CD4-positive, alpha-beta T cell treated with Interferon gamma for 1 hour (primary cell): ENCODE data around the gene FOXN4.

Experiments used
- DNase-seq: peaks from one replicate; pipeline ENCODE4 v3.0.0-alpha.2; 2020

Gene FOXN4

DNA sequence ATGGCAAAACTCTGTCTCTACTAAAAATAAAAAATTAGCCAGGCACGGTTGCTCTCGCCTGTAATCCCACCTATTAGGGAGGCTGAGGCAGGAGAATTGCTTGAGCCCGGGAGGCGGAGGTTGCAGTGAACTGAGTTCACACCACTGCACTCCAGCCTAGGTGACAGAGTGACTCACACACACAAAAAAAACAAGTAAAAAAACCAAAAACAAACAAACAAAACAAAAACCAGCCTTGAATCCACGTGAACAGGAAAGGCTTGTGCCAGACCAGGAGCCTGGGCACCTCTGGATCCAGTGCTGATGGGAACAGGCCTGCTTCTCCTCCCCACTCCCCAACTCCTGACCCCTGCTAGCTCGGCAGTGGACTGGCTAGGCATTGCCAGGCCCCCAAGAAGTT lies 3.5 kb downstream of the FOXN4 start:
- no peak for DNase-seq

DNA sequence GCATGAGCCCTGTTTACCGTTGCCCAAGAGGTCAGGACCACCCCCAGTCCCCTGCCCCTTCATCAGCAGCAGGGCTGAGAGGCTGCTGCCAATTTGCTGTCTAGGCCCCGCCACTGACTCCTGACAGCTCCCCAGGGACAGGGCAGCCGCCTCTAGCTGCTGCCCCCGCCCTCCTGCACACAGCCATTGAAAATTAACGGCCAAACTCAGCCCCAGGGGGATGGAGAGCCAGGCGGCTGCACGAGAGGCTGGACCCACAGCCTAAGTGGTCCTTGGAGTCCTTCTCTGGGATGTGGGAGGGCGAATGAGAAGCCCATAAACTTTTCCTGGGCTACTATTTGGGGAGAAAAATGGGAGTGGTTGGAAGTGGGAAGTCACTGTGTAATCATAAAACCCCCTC lies 4.6 kb downstream of the FOXN4 start:
- no peak for DNase-seq

DNA sequence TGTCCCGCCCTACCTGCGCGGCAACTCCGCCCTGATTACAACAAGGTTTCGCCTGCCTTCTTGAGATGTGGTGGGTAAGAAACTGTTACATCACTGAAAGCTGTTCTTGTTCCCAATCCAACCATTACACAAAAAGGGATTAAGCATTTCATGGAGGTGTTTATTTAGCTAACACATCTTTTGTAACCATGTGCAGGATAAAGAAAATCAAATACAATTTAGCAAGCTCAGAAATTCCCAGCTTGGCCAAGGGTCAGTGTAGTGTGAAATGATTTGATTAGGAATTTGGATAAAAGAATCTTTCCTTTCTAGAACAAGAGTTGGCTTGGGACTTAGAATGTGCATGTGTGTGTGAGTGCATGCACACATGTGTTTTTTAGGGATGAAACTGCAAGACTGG lies 6.3 kb downstream of the FOXN4 start:
- DNase-seq, result no peak

DNA sequence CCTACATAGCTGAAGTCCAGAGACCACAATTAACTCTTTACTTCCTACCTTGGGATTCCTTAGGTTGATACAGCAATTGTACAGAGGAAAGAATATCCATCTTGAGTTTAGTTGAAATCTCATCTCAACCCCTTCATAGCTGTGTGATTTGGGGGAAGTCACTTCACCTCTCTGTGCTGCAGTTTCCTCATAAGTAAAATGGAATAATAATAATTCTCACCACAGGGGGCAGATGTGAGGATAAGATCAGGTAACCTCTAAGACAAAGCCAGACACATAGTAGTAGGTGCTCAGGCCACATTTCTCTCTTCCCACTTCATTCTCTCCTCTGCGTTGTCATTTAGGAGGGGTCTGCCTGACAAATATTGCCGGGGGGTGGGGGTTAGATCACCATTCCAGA lies 6.7 kb downstream of the FOXN4 start:
- DNase-seq, result no peak

DNA sequence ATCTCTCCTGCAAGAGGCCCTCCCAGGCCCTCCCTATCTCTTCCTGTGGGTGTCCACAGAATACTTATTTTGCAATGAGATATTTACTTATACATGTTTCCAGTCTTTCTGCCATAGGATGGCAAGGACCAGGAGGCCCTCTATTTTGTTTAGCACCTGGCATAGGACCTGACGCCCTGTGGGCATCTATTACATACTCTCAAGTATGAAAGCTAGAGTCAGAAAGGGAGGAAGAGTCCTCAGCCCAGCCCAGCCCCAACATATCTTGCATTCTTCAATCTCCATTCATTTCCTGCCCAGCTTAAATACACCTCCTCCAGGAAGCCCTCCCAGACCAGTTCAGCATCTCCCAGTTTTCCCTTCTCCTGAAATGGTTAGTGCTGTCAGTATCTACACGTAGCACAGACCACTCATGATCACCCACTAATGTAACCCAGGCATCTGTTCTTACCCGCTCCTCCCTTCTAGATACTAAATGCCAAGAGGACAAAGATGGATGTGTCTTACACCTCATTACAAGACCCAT lies 7.4 kb downstream of the FOXN4 start:
- DNase-seq, result no peak

DNA sequence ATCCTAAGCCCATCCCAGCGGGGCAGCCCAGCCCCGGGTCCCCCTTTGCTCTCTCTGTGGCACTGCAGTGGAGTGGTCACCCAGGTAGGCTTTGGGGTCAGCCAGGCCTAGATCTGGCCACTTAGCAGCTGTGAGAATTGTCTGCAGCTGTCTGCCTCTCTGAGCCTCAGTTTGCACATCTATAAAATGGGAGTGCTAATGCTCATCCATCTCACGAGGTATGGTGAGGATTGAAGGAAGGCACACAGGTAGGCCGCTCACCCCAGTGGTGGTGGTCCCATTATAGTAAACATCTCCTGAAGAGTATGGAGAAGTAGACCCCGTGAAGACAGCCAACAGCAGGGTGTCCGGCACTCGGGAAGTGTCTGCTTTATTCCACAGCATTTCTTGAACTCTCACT lies 9.2 kb downstream of the FOXN4 start:
- no peak for DNase-seq

DNA sequence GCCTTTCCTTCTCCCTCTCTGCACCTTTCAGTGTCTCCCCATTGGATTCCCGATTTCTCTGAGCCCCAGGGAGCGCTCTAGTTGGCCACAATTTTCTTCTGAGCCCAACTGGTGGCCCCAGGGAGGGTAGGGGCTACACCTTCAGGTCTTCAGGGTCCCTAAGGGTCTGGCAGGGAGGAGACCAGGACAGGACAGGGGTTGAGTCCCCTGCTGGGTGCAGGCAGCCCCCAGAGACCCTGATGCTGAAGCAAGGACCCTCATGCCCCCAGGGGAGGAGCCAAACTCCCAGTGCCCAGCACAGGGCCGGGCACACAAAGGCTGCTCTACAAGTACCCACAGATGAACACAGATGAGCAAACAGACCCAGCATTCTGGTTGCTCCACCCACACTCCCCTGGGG lies 12.7 kb downstream of the FOXN4 start:
- DNase-seq, result no peak

DNA sequence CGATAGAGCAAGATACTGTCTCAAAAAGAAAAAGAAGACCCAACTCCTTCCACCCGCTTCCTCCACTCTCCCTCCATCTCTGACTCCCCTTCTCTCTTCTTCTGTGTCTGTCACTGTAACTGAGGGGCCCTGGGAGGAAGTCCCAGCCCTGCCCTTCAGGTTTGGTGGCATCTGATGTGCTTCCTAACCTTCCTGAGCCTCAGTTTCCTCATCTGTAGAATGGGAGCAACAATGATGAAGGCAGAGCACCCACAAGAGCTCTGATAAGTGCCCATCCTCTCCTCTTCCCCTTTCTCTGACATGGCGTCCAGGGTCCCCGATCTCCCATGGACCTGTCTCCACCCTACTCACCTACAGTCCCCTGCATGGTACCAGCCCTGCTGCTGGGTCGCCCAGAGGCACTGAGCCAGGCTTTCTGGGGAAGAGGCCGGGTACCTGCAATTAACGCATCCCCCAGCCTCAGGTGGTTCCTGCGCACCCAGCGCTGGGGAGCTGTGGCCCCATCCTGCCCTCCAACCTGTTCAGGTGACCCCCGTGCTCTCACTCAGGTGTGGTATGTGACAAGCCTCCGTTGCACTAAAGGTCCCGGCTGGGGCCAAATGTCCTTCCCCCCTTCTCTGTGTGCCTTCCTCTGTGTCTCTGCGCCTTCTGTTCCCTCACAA lies 13.2 kb downstream of the FOXN4 start:
- no peak for DNase-seq

DNA sequence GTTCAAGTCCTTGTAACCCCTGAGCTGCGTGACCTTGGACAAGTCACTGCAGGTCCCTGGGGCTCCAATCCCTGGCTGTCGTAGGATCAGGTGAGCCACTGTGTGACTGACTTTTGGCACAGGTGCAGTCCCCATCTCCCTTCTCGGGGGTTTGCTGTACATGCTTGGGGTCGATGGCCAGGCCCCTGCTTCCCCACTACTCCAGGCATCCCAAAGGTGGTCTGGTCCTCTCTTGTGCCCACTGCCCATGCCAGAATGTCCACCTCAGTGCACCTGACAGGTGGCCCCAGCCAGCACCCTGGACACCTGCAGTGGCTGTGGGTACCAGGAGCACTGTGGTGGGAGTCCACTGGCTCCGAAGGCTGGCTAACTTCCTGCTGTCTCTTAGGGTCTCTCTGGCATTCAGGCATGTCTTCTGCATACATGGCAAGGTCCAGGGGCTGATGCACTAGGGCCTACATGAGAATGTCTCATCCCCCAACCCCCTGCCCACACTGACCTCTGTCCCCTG lies 14.7 kb downstream of the FOXN4 start:
- DNase-seq, result no peak

DNA sequence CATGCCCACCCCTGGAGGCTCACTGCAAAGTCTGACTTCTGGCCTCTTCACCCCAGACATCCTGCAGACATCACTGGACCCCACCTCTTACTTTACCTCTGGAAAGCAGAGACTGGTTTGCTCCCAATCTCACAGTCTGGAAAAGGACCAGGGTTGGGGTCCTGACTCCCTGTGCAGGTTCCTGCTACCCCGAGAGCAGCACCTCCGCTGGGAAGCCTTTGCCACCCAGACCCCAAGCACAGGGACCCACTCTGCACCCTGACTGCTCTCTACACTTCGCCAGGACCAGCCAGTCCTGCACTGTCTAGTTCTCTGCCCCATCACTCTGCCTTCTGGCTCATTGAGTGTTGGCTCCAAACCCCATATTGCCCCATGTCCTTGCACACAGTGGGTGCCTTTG lies 16.0 kb downstream of the FOXN4 start:
- no peak for DNase-seq

DNA sequence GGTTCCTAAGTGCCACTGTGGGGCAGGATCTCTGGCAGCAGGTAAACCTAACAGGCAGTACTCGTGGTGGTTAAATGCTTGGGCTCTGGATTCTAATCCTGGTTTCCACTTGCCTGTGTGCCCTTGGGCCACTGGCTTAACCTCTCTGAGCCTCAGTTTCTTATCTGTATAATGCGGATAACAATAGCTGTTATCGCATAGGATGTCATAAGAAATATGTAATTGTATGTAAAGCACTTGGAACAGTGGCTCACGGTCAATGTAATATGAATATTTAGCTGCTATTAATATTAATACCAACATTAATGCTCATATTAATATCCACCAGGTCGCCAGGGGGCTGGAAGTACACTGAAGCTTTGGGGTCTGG lies 16.8 kb downstream of the FOXN4 start:
- DNase-seq, result no peak

DNA sequence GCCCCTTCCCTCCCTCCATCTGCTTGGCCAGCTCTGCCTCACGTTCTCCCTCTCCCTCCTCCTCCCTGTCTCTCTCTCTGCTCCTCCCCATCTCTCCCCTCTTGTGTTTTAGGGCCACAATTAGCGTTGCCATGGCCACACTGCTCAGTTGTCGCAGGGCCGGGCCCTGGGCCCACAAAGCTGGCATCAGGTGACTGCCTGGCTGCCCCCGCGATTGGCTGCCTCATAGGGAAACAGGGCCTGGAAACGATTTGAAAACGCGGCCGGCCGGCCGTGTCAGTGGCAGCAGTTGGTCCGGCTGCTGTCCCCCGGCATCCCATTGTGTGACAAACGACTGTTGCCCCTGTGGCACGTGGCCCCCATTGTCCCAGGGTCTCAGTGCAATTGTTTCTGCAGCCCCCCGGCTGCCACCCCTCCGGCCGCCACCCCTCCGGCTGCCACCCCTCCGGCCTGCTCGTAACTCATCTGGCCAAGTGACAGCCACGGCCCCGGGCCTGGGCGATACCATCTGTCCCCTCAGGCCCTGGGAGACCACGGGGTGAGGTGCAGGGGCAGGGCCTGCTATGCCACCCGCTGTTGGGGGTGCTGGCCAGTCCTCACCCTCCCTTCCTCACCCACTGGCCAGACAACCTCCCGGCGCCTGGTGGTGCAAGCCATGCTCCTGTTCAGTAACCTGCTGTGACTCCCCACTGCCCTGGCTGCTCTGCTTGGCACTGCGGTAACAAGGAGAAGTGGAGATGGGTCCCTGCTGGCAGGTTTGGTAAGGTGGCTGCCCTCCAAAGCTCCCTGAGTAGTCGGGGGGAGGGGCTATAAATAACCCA lies 17.4 kb downstream of the FOXN4 start:
- DNase-seq, result no peak

DNA sequence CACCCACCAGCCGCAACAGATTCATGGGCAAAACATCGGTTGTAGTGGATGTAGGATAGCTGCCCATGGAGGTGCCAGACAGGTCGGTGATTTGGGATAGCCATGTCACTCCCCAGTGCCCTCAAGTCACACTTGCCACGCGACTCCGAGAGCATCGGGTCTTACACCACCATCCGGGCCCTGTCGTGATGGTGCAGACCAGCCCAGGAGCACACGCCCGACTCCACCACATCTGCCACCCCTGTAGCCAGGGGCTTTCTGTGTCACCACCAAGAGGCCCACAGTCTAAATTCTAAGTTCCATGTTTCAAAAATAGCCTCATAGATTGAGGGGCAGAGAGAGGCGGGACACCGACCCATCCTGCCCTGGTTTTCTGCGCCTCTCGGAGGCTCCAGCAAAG lies 18.0 kb downstream of the FOXN4 start:
- DNase-seq, result no peak

DNA sequence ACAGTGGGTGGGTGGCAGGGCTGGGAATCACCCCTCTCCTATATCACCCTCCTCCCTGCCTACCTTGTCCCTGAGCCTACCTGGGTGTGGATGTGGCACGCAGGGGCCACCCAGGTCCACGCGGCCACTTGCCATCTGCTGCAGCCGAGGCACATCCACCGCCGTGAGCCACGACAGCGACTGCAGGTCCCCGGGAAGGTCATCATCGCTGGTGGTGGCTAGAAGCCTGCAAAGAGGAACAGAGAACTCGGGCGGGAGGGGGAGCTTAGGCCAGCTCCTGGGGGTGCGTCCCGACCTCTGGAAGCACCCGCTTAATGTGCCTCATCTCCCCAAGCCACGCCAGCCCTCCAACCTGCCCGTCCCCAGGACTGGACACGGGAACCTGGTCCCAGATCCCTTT lies 19.0 kb downstream of the FOXN4 start:
- no peak for DNase-seq

DNA sequence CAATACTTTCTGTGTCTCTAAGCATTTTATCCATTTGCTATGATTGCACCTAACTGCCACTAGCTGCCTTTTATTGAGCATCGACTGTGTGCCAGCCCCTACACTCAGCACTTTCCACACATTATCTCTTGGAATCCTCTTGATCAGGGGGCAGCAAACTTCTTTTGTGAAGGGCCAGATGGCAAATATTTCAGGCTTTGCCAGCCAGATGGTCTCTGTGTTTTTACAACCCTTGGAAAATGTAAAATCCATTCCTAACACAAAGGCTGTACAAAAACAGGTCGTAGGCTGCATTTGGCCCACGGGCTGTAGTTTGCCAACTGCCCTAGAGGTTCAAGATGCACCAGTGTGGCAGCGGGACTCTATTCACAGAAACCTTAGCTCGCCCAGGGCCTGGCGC lies 19.5 kb downstream of the FOXN4 start:
- no peak for DNase-seq

DNA sequence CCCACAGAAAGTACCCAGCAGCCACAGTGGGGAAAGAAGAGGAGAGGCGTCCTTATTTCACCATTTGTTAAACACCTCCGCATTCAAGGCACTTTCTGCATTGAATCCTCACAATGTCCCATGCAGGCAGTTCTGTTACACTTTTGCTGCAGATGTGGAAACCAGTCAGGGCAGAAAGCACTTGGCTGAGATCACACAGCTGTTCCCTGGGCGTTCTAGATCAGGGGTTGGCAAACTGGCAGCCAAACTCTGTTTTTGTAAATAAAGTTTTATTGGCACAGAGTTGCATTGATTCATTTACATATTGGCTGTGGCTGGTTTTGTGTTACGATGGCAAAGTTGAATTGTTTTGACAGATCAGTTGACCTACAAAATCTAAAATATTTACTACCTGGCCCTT lies 20.1 kb downstream of the FOXN4 start:
- no peak for DNase-seq

DNA sequence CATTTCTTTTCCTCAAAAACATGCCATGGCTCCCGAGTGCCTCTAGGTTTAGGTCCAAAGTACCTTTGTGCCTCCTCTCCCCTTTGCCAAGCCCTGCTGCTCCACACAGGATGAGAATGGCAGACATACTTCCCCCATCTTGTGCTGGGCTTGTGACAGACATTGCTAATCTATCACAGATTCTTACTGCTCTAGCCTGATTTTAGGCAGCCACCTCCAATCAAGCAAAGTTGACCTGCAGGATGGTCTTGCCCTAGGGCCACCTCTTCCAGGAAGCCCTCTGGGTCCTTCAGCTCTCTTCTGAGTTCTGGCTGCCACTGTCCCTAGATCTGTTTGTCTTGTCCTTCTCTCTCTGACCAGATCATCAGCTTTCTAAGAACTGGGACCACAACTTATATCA lies 20.5 kb downstream of the FOXN4 start:
- no peak for DNase-seq

DNA sequence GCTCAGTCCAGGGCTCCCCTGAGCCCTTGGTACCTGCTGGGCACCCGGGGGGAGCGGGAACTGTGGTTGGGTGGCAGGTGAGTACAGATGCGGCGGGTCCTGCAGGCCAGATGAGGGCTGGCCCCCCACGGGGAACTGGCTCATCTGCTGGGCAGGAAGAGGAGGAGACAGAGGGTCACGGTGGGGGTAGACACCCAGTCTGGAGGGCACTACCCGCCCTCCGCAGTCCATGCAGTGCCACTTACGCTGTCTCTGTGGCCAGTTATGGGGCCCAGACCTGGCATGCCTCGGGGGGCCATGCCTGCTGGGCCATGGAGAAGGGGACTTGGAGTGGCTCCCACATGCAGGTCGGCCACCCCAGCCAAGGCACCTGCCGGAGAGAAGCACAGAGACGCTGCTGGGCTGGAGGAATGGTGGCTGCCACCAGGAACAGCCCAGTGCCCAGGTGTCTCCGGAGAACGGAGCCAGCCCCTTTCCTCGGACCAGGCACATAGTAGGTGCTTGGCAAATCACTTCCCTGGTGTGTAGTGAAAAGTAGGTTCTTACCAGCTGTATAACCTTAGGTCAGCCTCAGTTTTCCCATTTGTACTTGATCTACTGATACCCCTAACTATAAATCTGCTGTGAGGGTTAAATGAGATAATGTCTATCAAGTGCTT lies 21.1 kb downstream of the FOXN4 start:
- no peak for DNase-seq

DNA sequence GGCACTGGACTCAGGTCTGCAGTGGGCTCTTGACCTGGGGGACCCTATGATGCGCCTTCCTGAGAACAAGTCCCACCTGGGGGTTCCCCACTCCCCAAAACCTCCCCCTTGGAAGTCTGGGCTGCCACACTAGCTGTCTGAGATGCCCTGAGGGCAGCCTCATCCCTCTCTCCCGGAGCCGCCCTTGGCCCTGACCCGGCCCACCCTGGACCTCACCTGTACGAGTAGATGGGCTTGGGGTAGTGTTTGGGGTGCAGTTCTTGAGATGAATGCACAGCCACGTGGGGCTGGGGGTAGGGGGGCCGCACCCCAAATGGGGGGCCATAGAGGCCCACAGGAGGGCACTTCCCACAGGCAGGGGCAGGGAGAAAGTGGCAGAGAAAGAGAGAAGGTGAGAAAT lies 21.9 kb downstream of the FOXN4 start:
- DNase-seq, result no peak

DNA sequence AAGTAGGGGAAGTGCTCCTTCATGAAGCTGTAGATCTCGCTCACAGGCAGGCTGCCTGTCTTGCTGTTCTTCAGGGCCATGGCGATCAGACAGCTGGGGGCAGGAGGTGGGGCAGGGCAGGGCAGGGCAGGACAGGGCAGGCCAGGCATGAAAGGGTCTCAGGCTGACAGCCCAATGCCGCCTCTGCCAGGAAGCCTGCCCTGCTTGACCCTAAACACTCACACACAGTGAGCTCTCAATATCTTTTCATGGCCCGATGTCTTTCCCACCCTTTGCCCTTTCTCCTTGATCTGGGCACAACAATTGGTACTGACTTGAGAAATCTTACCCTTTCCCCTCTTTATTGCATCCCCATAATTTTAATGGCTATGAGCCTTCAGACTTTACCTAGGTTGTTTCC lies 22.4 kb downstream of the FOXN4 start:
- DNase-seq, result no peak

DNA sequence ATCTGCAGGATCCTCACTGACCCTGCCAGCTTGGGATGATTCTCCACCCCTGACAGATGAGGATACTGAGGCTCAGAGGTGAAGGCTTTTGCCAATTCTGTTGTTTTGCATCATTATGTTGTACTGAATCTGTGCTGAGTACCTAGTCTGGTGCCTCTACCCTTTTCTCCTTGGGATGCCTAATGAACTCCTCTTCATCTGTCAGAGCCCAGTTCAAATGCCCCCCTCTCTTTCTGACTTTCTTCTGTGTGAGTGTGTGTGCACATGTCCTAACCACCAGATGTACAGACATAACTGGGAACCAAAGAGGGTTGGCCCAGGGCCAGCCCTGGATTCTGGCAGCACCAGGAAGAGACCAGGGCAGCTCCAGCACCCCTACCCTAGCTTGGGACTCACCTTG lies 22.8 kb downstream of the FOXN4 start:
- DNase-seq, result no peak

DNA sequence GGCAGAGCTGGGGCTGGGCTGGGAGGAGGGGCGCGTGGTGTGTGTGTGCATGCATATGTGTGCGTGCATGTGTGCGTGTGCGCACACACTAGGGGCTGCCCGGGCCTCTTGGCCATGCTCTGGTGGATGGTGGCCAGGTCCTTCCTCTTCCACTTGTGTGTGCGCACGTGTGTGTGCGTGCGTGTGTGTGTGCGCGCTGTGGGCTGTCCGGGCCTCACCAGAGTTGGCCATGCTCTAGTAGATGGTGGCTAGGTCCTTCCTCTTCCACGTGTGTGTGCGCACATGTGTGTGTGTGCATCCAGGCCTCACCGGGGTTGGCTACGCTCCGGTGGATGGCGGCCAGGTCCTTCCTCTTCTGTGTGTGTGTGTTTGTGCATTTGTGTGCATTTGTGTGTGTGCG lies 24.7 kb downstream of the FOXN4 start:
- DNase-seq, result no peak

DNA sequence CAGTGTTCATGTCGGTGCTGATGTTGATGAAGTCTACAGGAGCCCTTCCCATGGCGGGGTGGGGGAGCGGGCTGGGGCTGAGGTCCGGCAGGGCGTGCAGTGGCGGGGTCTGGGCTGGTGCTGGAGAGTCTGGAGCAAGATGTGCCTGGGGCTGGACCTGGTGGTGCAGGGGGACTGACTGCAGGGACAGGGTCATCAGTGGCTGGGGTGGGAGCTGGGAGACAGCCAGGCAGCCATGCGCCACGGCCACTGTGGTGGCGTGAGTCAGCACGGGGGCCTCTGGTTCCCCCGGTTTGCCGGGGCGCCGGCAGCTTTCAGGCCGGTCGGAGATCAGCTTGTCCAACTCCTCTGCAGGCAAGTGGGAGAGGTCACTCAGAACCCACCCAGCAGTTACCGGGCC lies 27.6 kb downstream of the FOXN4 start:
- DNase-seq, result no peak

DNA sequence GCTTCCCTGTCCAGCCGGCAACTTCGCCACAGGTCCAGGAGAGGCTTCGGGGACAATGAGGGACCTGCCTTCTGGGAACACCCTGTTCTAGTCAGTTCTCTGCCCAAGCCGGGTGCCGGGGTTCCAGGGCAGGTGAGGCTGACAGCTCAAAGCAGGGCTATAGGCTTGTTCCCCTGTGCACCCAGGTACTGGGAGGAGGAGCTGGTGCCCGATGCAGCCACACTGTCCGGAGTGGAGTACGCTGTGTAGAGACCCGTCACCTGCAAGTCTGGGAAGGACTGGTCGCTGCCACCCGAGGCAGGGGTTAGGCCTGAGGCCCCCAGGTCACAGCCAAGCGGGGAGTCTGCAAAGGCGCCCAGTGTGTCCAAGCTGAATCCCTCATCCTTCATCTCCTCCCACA lies 29.6 kb downstream of the FOXN4 start:
- no peak for DNase-seq
